ENCODE data around the gene CACNA2D4.

DNA sequence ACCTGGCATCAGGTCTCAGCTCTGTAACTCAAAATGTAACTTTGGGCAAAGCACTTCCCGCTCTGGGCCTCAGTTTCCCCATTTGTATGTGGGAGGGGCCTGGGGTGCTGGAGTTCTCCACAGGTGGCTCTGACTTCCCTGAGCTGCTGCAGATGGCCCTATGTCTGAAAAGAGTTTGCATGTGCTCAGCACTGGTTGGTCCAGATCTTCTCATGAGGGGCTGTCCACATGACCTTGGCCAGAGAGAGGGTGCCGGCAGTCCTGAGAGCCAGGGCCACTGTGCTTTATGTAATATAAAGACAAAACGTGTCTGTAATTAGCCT lies 7.2 kb upstream of the CACNA2D4 start:
- TF ChIP-seq CTCF (IDR thresholded peaks at IDR 0.05; ENCODE audit: extremely low read depth in 1 of 2, insufficient read depth in 1 of 2, low read depth in 1 of 2, low read length in 2 of 2) (no peak), POLR2AphosphoS5 (IDR thresholded peaks at IDR 0.05; ENCODE audit: insufficient read depth, low read depth, low read length) (no peak)

All from endothelial cell of umbilical vein (primary cell).